Large intestine (tissue), 3 donors: ENCODE measurements around the gene INCENP. TPM values are rescaled to one million over a fixed set of nuclear protein-coding genes. Genes with fewer than 3 reads are reported as not detected.
"Not testable (repeated sequence)": the region's sequence is repeated elsewhere in the genome, so short reads cannot be mapped to it uniquely, and the experiment has no call there.

Experiments used
- DNase-seq, 2 donors: peaks; one replicate each; pipeline versions ENCODE4 v3.0.0 to v3.0.0-alpha.2; 2013
- H3K27ac ChIP-seq: one replicate; pipeline ENCODE4 v1.5.1; 2013; ENCODE audit warnings: low read length
- H3K27me3 ChIP-seq: 2 replicates; pipeline ENCODE4 v1.6.1; 2013; ENCODE audit warnings: low read length; ENCODE audit not compliant: control insufficient read depth, insufficient read depth
- H3K36me3 ChIP-seq: 2 replicates; pipeline ENCODE4 v1.6.1; 2013; ENCODE audit warnings: low read length; ENCODE audit not compliant: control insufficient read depth, insufficient read depth
- H3K4me1 ChIP-seq: one replicate; pipeline ENCODE4 v1.6.1; 2013; ENCODE audit warnings: low read length; ENCODE audit not compliant: control insufficient read depth, insufficient read depth
- H3K4me3 ChIP-seq: one replicate; pipeline ENCODE4 v1.5.1; 2013; ENCODE audit warnings: low read length
- H3K9me3 ChIP-seq: one replicate; pipeline ENCODE4 v1.6.1; 2013; ENCODE audit warnings: mild to moderate bottlenecking, low read depth, low read length, moderate library complexity; ENCODE audit not compliant: control insufficient read depth
- WGBS: methylation state at CpG from one replicate; pipeline ENCODE4 v1.1.5; 2013; ENCODE audit warnings: low lambda C conversion rate; ENCODE audit not compliant: insufficient coverage; 5-methylcytosine and 5-hydroxymethylcytosine counted together
- polyA plus RNA-seq: library from polyadenylated mRNA; unstranded; fragments of 120-200 nt; gene quantifications from one replicate; pipeline ENCODE4 v1.2.1, GENCODE V29; 2013

INCENP gene
- polyA plus RNA-seq, 1 donor: 22.5 TPM

DNA sequence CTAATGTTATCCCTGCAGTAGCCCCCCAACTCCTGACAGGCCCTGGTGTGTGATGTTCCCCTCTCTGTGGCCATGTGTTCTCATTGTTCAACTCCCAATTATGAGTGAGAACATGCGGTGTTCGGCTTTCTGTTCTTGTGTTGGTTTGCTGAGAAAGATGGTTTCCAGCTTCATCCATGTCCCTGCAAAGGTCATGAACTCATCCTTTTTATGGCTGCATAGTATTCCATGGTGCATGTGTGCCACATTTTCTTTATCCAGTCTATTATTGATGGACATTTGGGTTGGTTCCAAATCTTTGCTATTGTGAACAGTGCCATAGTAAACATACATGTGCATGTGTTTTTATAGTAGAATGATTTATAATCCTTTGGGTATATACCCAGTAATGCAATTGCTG lies 73.6 kb downstream of the INCENP start:
- not testable (repeated sequence) for H3K4me1 ChIP-seq, H3K27ac ChIP-seq, DNase-seq, H3K4me3 ChIP-seq, H3K27me3 ChIP-seq, H3K36me3 ChIP-seq, H3K9me3 ChIP-seq
- WGBS: no CpG with 5 or more reads among the region's 2 CpGs

GRCh38 chr11:62201376-62201775 lies 77.6 kb downstream of the INCENP start:
- no CpG with 5 or more reads among the region's 2 CpGs for WGBS
- H3K4me1 ChIP-seq: no peaks in the 10 kb centered on the region
- H3K4me3 ChIP-seq: no peak overlapping the region
- H3K27me3 ChIP-seq: no peaks in the 10 kb centered on the region
- no peak for DNase-seq
- no peaks in the 10 kb centered on the region for H3K36me3 ChIP-seq
- no peaks in the 10 kb centered on the region for H3K9me3 ChIP-seq
- H3K27ac ChIP-seq: no peak overlapping the region

Other genes with a start within 250 kb of the INCENP start
- 9.1 TPM for gene FADS3, start 232.5 kb upstream of the INCENP start, polyA plus RNA-seq
- 19.6 TPM for gene RAB3IL1, start 206.4 kb upstream of the INCENP start, polyA plus RNA-seq
- gene BEST1, start 173.7 kb upstream of the INCENP start, polyA plus RNA-seq: 3.9 TPM
- gene FTH1, start 156.4 kb upstream of the INCENP start, polyA plus RNA-seq: 5,100 TPM
- not detected for gene SCGB1D1, start 66.2 kb downstream of the INCENP start, polyA plus RNA-seq
- gene SCGB2A1, start 84.7 kb downstream of the INCENP start, polyA plus RNA-seq: not detected
- 0.13 TPM for gene SCGB1D2, start 118.2 kb downstream of the INCENP start, polyA plus RNA-seq
- gene SCGB2A2, start 146.1 kb downstream of the INCENP start, polyA plus RNA-seq: not detected
- gene SCGB1D4, start 175.1 kb downstream of the INCENP start, polyA plus RNA-seq: not detected
- gene ASRGL1, start 213.4 kb downstream of the INCENP start, polyA plus RNA-seq: 5.4 TPM